SK-N-SH treated with all-trans-retinoic acid at 6 μM for 48 hours (cell line): ENCODE measurements around the gene CLIC5.

Experiments used
- ATAC-seq: fragments of 200-7000 bp; cut with Tn5 transposase; 3 replicates; pipeline ENCODE4 v1.9.1; 2020; ENCODE audit warnings: mild to moderate bottlenecking, moderate library complexity
- ARNTL ChIP-seq: fragments of 450-650 bp; formaldehyde crosslinking; IDR thresholded peaks from 2 replicates; pipeline ENCODE4 v1.5.0; 2020; ENCODE audit warnings: low read depth, mild to moderate bottlenecking, moderate library complexity, borderline replicate concordance
- BACH2 ChIP-seq: fragments of 250-450 bp; sonication (Bioruptor Pico); IDR thresholded peaks from 2 replicates; pipeline ENCODE4 v1.9.0; 2021; ENCODE audit warnings: mild to moderate bottlenecking, borderline replicate concordance
- CREB5 ChIP-seq: fragments of 250-450 bp; sonication (Bioruptor Pico); IDR thresholded peaks from 2 replicates; pipeline ENCODE4 v1.5.1; 2020; ENCODE audit warnings: low read depth, mild to moderate bottlenecking, moderate library complexity
- CSRNP3 ChIP-seq: fragments of 250-450 bp; sonication (Bioruptor Pico); IDR thresholded peaks from 2 replicates; pipeline ENCODE4 v1.5.1; 2021; ENCODE audit warnings: mild to moderate bottlenecking, moderate library complexity
- ESRRG ChIP-seq: fragments of 250-450 bp; sonication (Bioruptor Pico); IDR thresholded peaks from 2 replicates; pipeline ENCODE4 v1.6.1; 2021; ENCODE audit warnings: mild to moderate bottlenecking
- GLIS3 ChIP-seq: fragments of 250-450 bp; sonication (Bioruptor Pico); IDR thresholded peaks from 2 replicates; pipeline ENCODE4 v1.5.0; 2020; ENCODE audit warnings: mild to moderate bottlenecking, moderate library complexity
- ISL1 ChIP-seq: fragments of 250-450 bp; sonication (Bioruptor Pico); IDR thresholded peaks from 2 replicates; pipeline ENCODE4 v2.1.2; 2022; ENCODE audit warnings: mild to moderate bottlenecking, moderate library complexity
- OSR1 ChIP-seq: fragments of 250-450 bp; sonication (Bioruptor Pico); IDR thresholded peaks from 2 replicates; pipeline ENCODE4 v1.8.0; 2022; ENCODE audit warnings: moderate library complexity, mild to moderate bottlenecking, inconsistent platforms
- PATZ1 ChIP-seq: fragments of 250-450 bp; sonication (Bioruptor Pico); IDR thresholded peaks from 2 replicates; pipeline ENCODE4 v1.8.0; 2020; ENCODE audit warnings: mild to moderate bottlenecking, moderate library complexity, borderline replicate concordance
- POU6F1 ChIP-seq: fragments of 250-450 bp; sonication (Bioruptor Pico); IDR thresholded peaks from 2 replicates; pipeline ENCODE4 v1.8.0; 2021; ENCODE audit warnings: low read depth, mild to moderate bottlenecking, moderate library complexity, borderline replicate concordance
- PPARA ChIP-seq: fragments of 250-450 bp; sonication (Bioruptor Pico); IDR thresholded peaks from 2 replicates; pipeline ENCODE4 v1.5.0; 2020; ENCODE audit warnings: mild to moderate bottlenecking, borderline replicate concordance
- RARB ChIP-seq: fragments of 250-450 bp; sonication (Bioruptor Pico); IDR thresholded peaks from 2 replicates; pipeline ENCODE4 v1.8.0; 2021; ENCODE audit warnings: mild to moderate bottlenecking, moderate library complexity
- SNAI2 ChIP-seq: fragments of 250-450 bp; sonication (Bioruptor Pico); IDR thresholded peaks from 2 replicates; pipeline ENCODE4 v1.5.0; 2020; ENCODE audit warnings: mild to moderate bottlenecking, moderate library complexity
- TCF4 ChIP-seq: fragments of 250-450 bp; sonication (Bioruptor Pico); IDR thresholded peaks from 2 replicates; pipeline ENCODE4 v1.8.0; 2021; ENCODE audit warnings: mild to moderate bottlenecking, moderate library complexity, borderline replicate concordance
- TOX ChIP-seq: fragments of 250-450 bp; sonication (Bioruptor Pico); IDR thresholded peaks from 2 replicates; pipeline ENCODE4 v1.8.0; 2021; ENCODE audit warnings: mild to moderate bottlenecking, moderate library complexity, borderline replicate concordance
- TSHZ2 ChIP-seq: fragments of 250-450 bp; sonication (Bioruptor Pico); IDR thresholded peaks from 2 replicates; pipeline ENCODE4 v1.5.0; 2020; ENCODE audit warnings: mild to moderate bottlenecking, moderate library complexity
- ZC3H10 ChIP-seq: fragments of 250-450 bp; sonication (Bioruptor Pico); IDR thresholded peaks from 2 replicates; pipeline ENCODE4 v1.5.1; 2021; ENCODE audit warnings: mild to moderate bottlenecking, moderate library complexity
- ZFP3 ChIP-seq: fragments of 250-450 bp; sonication (Bioruptor Pico); IDR thresholded peaks from 2 replicates; pipeline ENCODE4 v1.5.0; 2020; ENCODE audit warnings: mild to moderate bottlenecking, moderate library complexity
- ZFP30 ChIP-seq: fragments of 450-650 bp; formaldehyde crosslinking; IDR thresholded peaks from 2 replicates; pipeline ENCODE4 v1.5.0; 2022; ENCODE audit warnings: mild to moderate bottlenecking, moderate library complexity
- ZNF565 ChIP-seq: fragments of 450-650 bp; formaldehyde crosslinking; conservative IDR thresholded peaks from 2 replicates; pipeline ENCODE4 v1.5.0; 2020; ENCODE audit warnings: low read depth, mild to moderate bottlenecking, moderate library complexity
- ZNF70 ChIP-seq: fragments of 450-650 bp; formaldehyde crosslinking; IDR thresholded peaks from 2 replicates; pipeline ENCODE4 v1.5.0; 2020; ENCODE audit warnings: mild to moderate bottlenecking, moderate library complexity
- ZNF8 ChIP-seq: fragments of 450-650 bp; formaldehyde crosslinking; IDR thresholded peaks from 2 replicates; pipeline ENCODE4 v1.5.0; 2020; ENCODE audit warnings: mild to moderate bottlenecking, moderate library complexity

Gene CLIC5

GRCh38 chr6:45836984-45837383 lies 178.7 kb downstream of the CLIC5 start:
- TF ChIP-seq ZNF70 (CRISPR knock-in tag) (no peak), BACH2 (CRISPR knock-in tag) (no peak), CREB5 (CRISPR knock-in tag) (no peak), ZNF565 (CRISPR knock-in tag) (no peak), SNAI2 (CRISPR knock-in tag) (no peak), POU6F1 (CRISPR knock-in tag) (no peak), ZFP30 (no peak), PATZ1 (CRISPR knock-in tag) (no peak), ZNF8 (no peak), ZFP3 (CRISPR knock-in tag) (no peak), ARNTL (no peak), TSHZ2 (no peak), RARB (CRISPR knock-in tag) (no peak), OSR1 (CRISPR knock-in tag) (no peak), CSRNP3 (CRISPR knock-in tag) (no peak), PPARA (CRISPR knock-in tag) (no peak), ESRRG (no peak), ZC3H10 (CRISPR knock-in tag) (no peak), ISL1 (CRISPR knock-in tag) (no peak), TOX (CRISPR knock-in tag) (no peak)
- ATAC-seq, result no peak

GRCh38 chr6:45836438-45836824 lies 179.2 kb downstream of the CLIC5 start:
- ATAC-seq, result no peak
- TF ChIP-seq TSHZ2, result no peak
- TF ChIP-seq SNAI2 (CRISPR knock-in tag), result no peak
- no peak for TF ChIP-seq ESRRG
- no peak for TF ChIP-seq TCF4 (CRISPR knock-in tag)
- no peak for TF ChIP-seq ZC3H10 (CRISPR knock-in tag)
- no peak for TF ChIP-seq CREB5 (CRISPR knock-in tag)
- TF ChIP-seq ZNF565 (CRISPR knock-in tag), result no peak
- no peak for TF ChIP-seq POU6F1 (CRISPR knock-in tag)
- TF ChIP-seq CSRNP3 (CRISPR knock-in tag), result no peak
- no peak for TF ChIP-seq GLIS3
